ENCODE measurements around the gene GARNL3.

The GARNL3 gene

GRCh38 chr9:127415141-127415540 lies 150.6 kb downstream of the GARNL3 start:
- no peak overlapping the region for H3K27ac ChIP-seq (replicated peaks)
- no peaks in the 10 kb centered on the region for H3K27me3 ChIP-seq (ENCODE audit: insufficient read depth, poor library complexity, severe bottlenecking)
- no peak for DNase-seq (ENCODE audit: low read depth in 1 of 2, low spot score in 1 of 2)
- no peak overlapping the region for H3K4me3 ChIP-seq (replicated peaks; ENCODE audit: insufficient read depth, low read length)
- TF ChIP-seq GABPA (IDR thresholded peaks at IDR 0.05; ENCODE audit: low read depth) (no peak), POLR2AphosphoS5 (IDR thresholded peaks at IDR 0.05; ENCODE audit: low read depth) (no peak), SPI1 (IDR thresholded peaks at IDR 0.05; ENCODE audit: borderline replicate concordance, low read depth) (no peak), REST (IDR thresholded peaks at IDR 0.05; ENCODE audit: insufficient replicate concordance, low read depth) (no peak), CTCF (IDR thresholded peaks at IDR 0.05; ENCODE audit: insufficient read depth, low read length) (no peak)

- Histone ChIP-seq H3K27me3 (ENCODE audit: insufficient read depth, poor library complexity, severe bottlenecking) (no peaks in the 10 kb centered on the region), H3K27ac (replicated peaks) (no peak overlapping the region), H3K4me3 (replicated peaks; ENCODE audit: insufficient read depth, low read length) (no peak overlapping the region)
- no peak for DNase-seq (ENCODE audit: low read depth in 1 of 2, low spot score in 1 of 2)
- TF ChIP-seq REST (IDR thresholded peaks at IDR 0.05; ENCODE audit: insufficient replicate concordance, low read depth) (no peak), GABPA (IDR thresholded peaks at IDR 0.05; ENCODE audit: low read depth) (no peak), CTCF (IDR thresholded peaks at IDR 0.05; ENCODE audit: insufficient read depth, low read length) (no peak), POLR2AphosphoS5 (IDR thresholded peaks at IDR 0.05; ENCODE audit: low read depth) (no peak), SPI1 (IDR thresholded peaks at IDR 0.05; ENCODE audit: borderline replicate concordance, low read depth) (no peak)
These were observed 151.1 kb downstream of the GARNL3 start for GRCh38 chr9:127415657-127416056.

- Histone ChIP-seq H3K27ac (replicated peaks) (no peak overlapping the region), H3K4me3 (replicated peaks; ENCODE audit: insufficient read depth, low read length) (no peak overlapping the region), H3K27me3 (ENCODE audit: insufficient read depth, poor library complexity, severe bottlenecking) (no peaks in the 10 kb centered on the region)
- DNase-seq (ENCODE audit: low read depth in 1 of 2, low spot score in 1 of 2) = no peak
- TF ChIP-seq SPI1 (IDR thresholded peaks at IDR 0.05; ENCODE audit: borderline replicate concordance, low read depth) (no peak), GABPA (IDR thresholded peaks at IDR 0.05; ENCODE audit: low read depth) (no peak), POLR2AphosphoS5 (IDR thresholded peaks at IDR 0.05; ENCODE audit: low read depth) (no peak), CTCF (IDR thresholded peaks at IDR 0.05; ENCODE audit: insufficient read depth, low read length) (no peak), REST (IDR thresholded peaks at IDR 0.05; ENCODE audit: insufficient replicate concordance, low read depth) (no peak)
These were observed 152.8 kb downstream of the GARNL3 start for GRCh38 chr9:127417131-127418036.

Data from HL-60 (cell line).